Breast epithelium (tissue), 4 donors: ENCODE data around the gene IPCEF1. TPM values are rescaled to one million over a fixed set of nuclear protein-coding genes. Genes with fewer than 3 reads are reported as not detected.
"Not testable (repeated sequence)": the region's sequence is repeated elsewhere in the genome, so short reads cannot be mapped to it uniquely, and the experiment has no call there.

ENCODE experiments used
- DNase-seq, 2 donors: peaks; one replicate each; pipeline ENCODE4 v3.0.0-alpha.2; 2019; ENCODE audit warnings: low spot score in 2 of 2
- H3K27ac ChIP-seq, 2 donors: fragments of 200-600 bp; sonication (generic) in 1 of 2; one replicate each; pipeline ENCODE4 v1.5.1; 2016 to 2019; ENCODE audit warnings: mild to moderate bottlenecking in 1 of 2
- H3K27me3 ChIP-seq, 2 donors: fragments of 200-600 bp; sonication (generic) in 1 of 2; one replicate each; pipeline versions ENCODE4 v1.5.1 to v1.6.0; 2017 to 2019; ENCODE audit warnings: control low read depth in 1 of 2, mild to moderate bottlenecking in 1 of 2
- H3K36me3 ChIP-seq: fragments of 200-600 bp; one replicate; pipeline ENCODE4 v1.5.1; 2019
- H3K4me1 ChIP-seq, 2 donors: fragments of 200-600 bp; sonication (generic); one replicate each; pipeline ENCODE4 v1.5.1; 2016 to 2019; ENCODE audit warnings: control low read depth in 1 of 2
- H3K4me3 ChIP-seq, 3 donors: fragments of 200-600 bp; sonication (generic); 1 replicate in 2 of 3; 2 replicates in 1 of 3; pipeline ENCODE4 v1.5.1; 2016 to 2019; ENCODE audit warnings: mild to moderate bottlenecking in 3 of 3, moderate library complexity in 2 of 3
- H3K9me3 ChIP-seq, 2 donors: fragments of 200-600 bp; sonication (generic) in 1 of 2; one replicate each; pipeline ENCODE4 v1.5.1; 2016 to 2019; ENCODE audit warnings: control low read depth in 1 of 2
- CTCF ChIP-seq, 3 donors: fragments of 450-650 bp; IDR thresholded peaks; one replicate each; pipeline ENCODE4 v1.5.1; 2016 to 2017; ENCODE audit warnings: antibody characterized with exemption in 3 of 3, mild to moderate bottlenecking in 3 of 3, moderate library complexity in 3 of 3
- POLR2A ChIP-seq: fragments of 450-650 bp; IDR thresholded peaks from one replicate; pipeline ENCODE4 v1.6.1; 2016; ENCODE audit warnings: antibody characterized with exemption, mild to moderate bottlenecking, moderate library complexity
- POLR2AphosphoS5 ChIP-seq, 3 donors: sonication (generic); formaldehyde crosslinking; IDR thresholded peaks; one replicate each; pipeline ENCODE4 v1.6.1; 2017; ENCODE audit warnings: antibody characterized with exemption in 3 of 3
- intact Hi-C: fragments of 100-400 bp; cut with DNase I; formaldehyde crosslinking; loops from one replicate; pipeline ENCODE4 v1.15.1; 2023; ENCODE audit warnings: low total_unique reads
- total RNA-seq, 3 donors: library from RNA; depleted of rRNA; stranded (reverse); fragments of >200 nt; gene quantifications; one replicate each; pipeline ENCODE4 v1.1.0, GENCODE V29; 2016

IPCEF1 gene
- total RNA-seq, 3 donors from 2014 or later, result 3.7 to 6.7 (median 5.6) TPM

GRCh38 chr6:154307696-154308425 is 48.7 kb downstream of the IPCEF1 start:
- Histone ChIP-seq H3K9me3 (no peaks in the 10 kb centered on the region), H3K27ac (no peak overlapping the region), H3K27me3 (no peaks in the 10 kb centered on the region), H3K4me3 (no peak overlapping the region), H3K4me1 (no peaks in the 10 kb centered on the region), H3K36me3 (no peaks in the 10 kb centered on the region)
- DNase-seq, result no peak
- TF ChIP-seq CTCF (IDR thresholded peaks at IDR 0.05) (no peak), POLR2A (no peak), POLR2AphosphoS5 (IDR thresholded peaks at IDR 0.05) (no peak)
- intact Hi-C loops, result no loop called here

GRCh38 chr6:154307147-154307546 is 49.5 kb downstream of the IPCEF1 start:
- H3K27ac ChIP-seq, H3K4me3 ChIP-seq, H3K4me1 ChIP-seq, intact Hi-C loops, H3K9me3 ChIP-seq, H3K27me3 ChIP-seq, H3K36me3 ChIP-seq, DNase-seq: not testable (repeated sequence)

- H3K4me3 ChIP-seq, result no peak overlapping the region
- intact Hi-C loops, result no loop called here
- H3K27me3 ChIP-seq, result no peaks in the 10 kb centered on the region
- TF ChIP-seq POLR2AphosphoS5 (IDR thresholded peaks at IDR 0.05), result no peak
- TF ChIP-seq CTCF (IDR thresholded peaks at IDR 0.05), result no peak
- TF ChIP-seq POLR2A, result no peak
- H3K9me3 ChIP-seq, result no peaks in the 10 kb centered on the region
- H3K36me3 ChIP-seq, result no peaks in the 10 kb centered on the region
- no peak for DNase-seq
- H3K4me1 ChIP-seq, result no peaks in the 10 kb centered on the region
- no peak overlapping the region for H3K27ac ChIP-seq
Measured at GRCh38 chr6:154306696-154307095, 49.9 kb downstream of the IPCEF1 start.

- Histone ChIP-seq H3K4me3 (no peak overlapping the region), H3K27me3 (no peaks in the 10 kb centered on the region), H3K27ac (no peak overlapping the region), H3K4me1 (no peaks in the 10 kb centered on the region), H3K9me3 (no peaks in the 10 kb centered on the region), H3K36me3 (no peaks in the 10 kb centered on the region)
- TF ChIP-seq POLR2AphosphoS5 (IDR thresholded peaks at IDR 0.05) (no peak), CTCF (IDR thresholded peaks at IDR 0.05) (no peak), POLR2A (no peak)
- intact Hi-C loops, result no loop called here
- no peak for DNase-seq
Measured at GRCh38 chr6:154304191-154304590, 52.4 kb downstream of the IPCEF1 start.

- DNase-seq, H3K36me3 ChIP-seq, H3K4me3 ChIP-seq, H3K27ac ChIP-seq, H3K9me3 ChIP-seq, H3K4me1 ChIP-seq, H3K27me3 ChIP-seq, intact Hi-C loops: not testable (repeated sequence)
Measured at GRCh38 chr6:154303642-154304041, 53.0 kb downstream of the IPCEF1 start.

- no peak for TF ChIP-seq POLR2AphosphoS5 (IDR thresholded peaks at IDR 0.05)
- no peak for TF ChIP-seq CTCF (IDR thresholded peaks at IDR 0.05)
- no peak for TF ChIP-seq POLR2A
- no peak overlapping the region for H3K4me3 ChIP-seq
Measured at GRCh38 chr6:154301839-154302752, 54.5 kb downstream of the IPCEF1 start.

More at GRCh38 chr6:154301839-154302752, 54.5 kb downstream of the IPCEF1 start:
- Histone ChIP-seq H3K27me3 (no peaks in the 10 kb centered on the region), H3K27ac (no peak overlapping the region), H3K36me3 (no peaks in the 10 kb centered on the region), H3K9me3 (no peaks in the 10 kb centered on the region), H3K4me1 (no peaks in the 10 kb centered on the region)
- DNase-seq, result no peak
- intact Hi-C loops, result no loop called here
